OCI-LY7 (cell line): Measurements from ENCODE around the gene ADARB2. TPM values are rescaled to one million over a fixed set of nuclear protein-coding genes. Genes with fewer than 3 reads are reported as not detected.

Experiments
- BruUV-seq: library from RNA; stranded (reverse); fragments of 400-500 nt; replicated peaks from 2 replicates; lab custom pipeline; 2021; lab: Mats Ljungman, UMichigan
- CTCF ChIA-PET: fragments of 300-600 bp; sonication (Branson Sonifier 250); formaldehyde crosslinking; loops from one replicate; lab custom pipeline; 2022; ENCODE audit warnings: antibody characterized with exemption; ENCODE audit not compliant: unreplicated experiment; lab: Charles Lee
- POLR2A ChIA-PET: fragments of 300-600 bp; sonication (Branson Sonifier 250); formaldehyde crosslinking; loops from one replicate; lab custom pipeline; 2022; ENCODE audit warnings: antibody characterized with exemption; lab: Charles Lee
- DNase-seq: peaks from one replicate; pipeline ENCODE4 v3.0.0-alpha.2; 2015; ENCODE audit warnings: low spot score
- H2AFZ ChIP-seq: fragments of 200-600 bp; sonication (generic), shearing (Covaris generic); 2 replicates; pipeline ENCODE4 v1.6.1; 2014; ENCODE audit warnings: mild to moderate bottlenecking, antibody characterized with exemption, low read length, moderate library complexity
- H3K27ac ChIP-seq: fragments of 200-600 bp; sonication (generic); 2 replicates; pipeline ENCODE4 v1.5.1; 2014; ENCODE audit warnings: mixed run types, low read depth, mild to moderate bottlenecking, moderate library complexity, low read length, inconsistent platforms; ENCODE audit not compliant: poor library complexity, severe bottlenecking
- H3K36me3 ChIP-seq: fragments of 200-600 bp; sonication (generic); 2 replicates; pipeline ENCODE4 v1.6.1; 2014; ENCODE audit warnings: mild to moderate bottlenecking, antibody characterized with exemption, low read length, moderate library complexity, mixed read lengths; ENCODE audit not compliant: insufficient read depth
- H3K4me1 ChIP-seq: fragments of 200-600 bp; sonication (generic); 2 replicates; pipeline ENCODE4 v1.5.1; 2014; ENCODE audit warnings: mild to moderate bottlenecking, low read length; ENCODE audit not compliant: insufficient read depth, poor library complexity, severe bottlenecking
- H3K4me2 ChIP-seq: fragments of 200-600 bp; sonication (generic); 2 replicates; pipeline ENCODE4 v1.6.1; 2014; ENCODE audit warnings: mild to moderate bottlenecking, low read length
- H3K4me3 ChIP-seq: fragments of 200-600 bp; sonication (generic); 2 replicates; pipeline ENCODE4 v1.5.1; 2014; ENCODE audit warnings: mild to moderate bottlenecking, low read depth, low read length; ENCODE audit not compliant: poor library complexity, severe bottlenecking
- H3K79me2 ChIP-seq: fragments of 200-600 bp; sonication (generic); 2 replicates; pipeline ENCODE4 v1.6.1; 2016; ENCODE audit warnings: low read depth, mild to moderate bottlenecking, low read length, moderate library complexity, mixed read lengths; ENCODE audit not compliant: insufficient read depth
- H3K9me2 ChIP-seq: fragments of 200-600 bp; sonication (generic); 2 replicates; pipeline ENCODE4 v1.6.1; 2016; ENCODE audit warnings: mild to moderate bottlenecking, low read length, mixed read lengths; ENCODE audit not compliant: insufficient read depth
- H3K9me3 ChIP-seq: fragments of 200-600 bp; sonication (generic); 2 replicates; pipeline ENCODE4 v1.6.1; 2014; ENCODE audit warnings: mild to moderate bottlenecking, mixed run types, low read length, mixed read lengths
- H4K20me1 ChIP-seq: fragments of 200-600 bp; sonication (generic); 2 replicates; pipeline ENCODE4 v1.6.1; 2014; ENCODE audit warnings: mild to moderate bottlenecking, antibody characterized with exemption, low read length, moderate library complexity, mixed read lengths; ENCODE audit not compliant: insufficient read depth
- CTCF ChIP-seq: fragments of 200-600 bp; sonication (generic); conservative IDR thresholded peaks from 2 replicates; pipeline ENCODE4 v1.5.1; 2014; ENCODE audit warnings: mild to moderate bottlenecking, antibody characterized with exemption, low read length, moderate library complexity, mixed read lengths
- EZH2phosphoT487 ChIP-seq: fragments of 200-600 bp; sonication (generic); IDR thresholded peaks from 2 replicates; pipeline ENCODE4 v1.6.1; 2018; ENCODE audit warnings: low read depth, borderline replicate concordance, mild to moderate bottlenecking, mixed run types, antibody characterized with exemption, low read length, moderate library complexity, mixed read lengths
- intact Hi-C: fragments of 100-400 bp; cut with micrococcal nuclease; formaldehyde crosslinking; loops from one replicate; pipeline ENCODE4 v1.10.0; 2022; ENCODE audit not compliant: unreplicated experiment
- total RNA-seq, 2 experiments: library from RNA; depleted of rRNA in 1 of 2; stranded (reverse); fragments of >200 nt in 1 of 2; shearing (Covaris generic) in 1 of 2; gene quantifications; 2 replicates each; pipeline ENCODE4 v1.2.3, GENCODE V29; 2014 to 2022

Gene ADARB2
- total RNA-seq, 2 experiments from 2014 or later, result 0.03 TPM; not detected in 1

GRCh38 chr10:1257274-1257673 lies 480.1 kb downstream of the ADARB2 start:
- no peak overlapping the region for H3K27ac ChIP-seq
- no TSS peak for BruUV-seq
- H3K4me1 ChIP-seq, result no peaks in the 10 kb centered on the region
- no peak overlapping the region for H2AFZ ChIP-seq
- no peaks in the 10 kb centered on the region for H3K79me2 ChIP-seq
- H3K4me3 ChIP-seq, result no peak overlapping the region
- H3K4me2 ChIP-seq, result no peak overlapping the region
- H3K36me3 ChIP-seq, result no peaks in the 10 kb centered on the region
- H3K9me2 ChIP-seq, result no peaks in the 10 kb centered on the region
- DNase-seq, result no peak
- POLR2A ChIA-PET, result interaction anchor here (0.9 kb wide), 1 partner anchor 14 kb away, joined by 3 read pairs; no protein-coding TSS in a partner anchor
- intact Hi-C loops, result no loop called here
- CTCF ChIA-PET, result interaction anchor here (1.1 kb wide), 1 partner anchor 102 kb away, joined by 3 read pairs; no protein-coding TSS in a partner anchor
- no peaks in the 10 kb centered on the region for H3K9me3 ChIP-seq
- no peaks in the 10 kb centered on the region for H4K20me1 ChIP-seq
- no peak for TF ChIP-seq CTCF
- TF ChIP-seq EZH2phosphoT487, result no peak

GRCh38 chr10:1256432-1256725 lies 480.9 kb downstream of the ADARB2 start:
- no peak overlapping the region for H2AFZ ChIP-seq
- ChIA-PET CTCF (no interaction called here), POLR2A (interaction anchor here (0.6 to 0.9 kb wide), 2 partner anchors 15 to 18 kb away, joined by 3 read pairs; no protein-coding TSS in a partner anchor)
- no peak overlapping the region for H3K4me3 ChIP-seq
- no peaks in the 10 kb centered on the region for H3K4me1 ChIP-seq
- no peaks in the 10 kb centered on the region for H4K20me1 ChIP-seq
- no peak overlapping the region for H3K4me2 ChIP-seq
- H3K27ac ChIP-seq, result no peak overlapping the region
- H3K9me3 ChIP-seq, result no peaks in the 10 kb centered on the region
- intact Hi-C loops, result no loop called here
- H3K79me2 ChIP-seq, result no peaks in the 10 kb centered on the region
- no TSS peak for BruUV-seq
- DNase-seq, result no peak
- H3K9me2 ChIP-seq, result no peaks in the 10 kb centered on the region
- no peak for TF ChIP-seq CTCF
- TF ChIP-seq EZH2phosphoT487, result no peak
- no peaks in the 10 kb centered on the region for H3K36me3 ChIP-seq

- TF ChIP-seq EZH2phosphoT487, result no peak
- TF ChIP-seq CTCF, result no peak
- no TSS peak for BruUV-seq
- Histone ChIP-seq H3K4me3 (no peak overlapping the region), H3K36me3 (no peaks in the 10 kb centered on the region), H3K9me2 (no peaks in the 10 kb centered on the region), H3K27ac (no peak overlapping the region), H3K9me3 (no peaks in the 10 kb centered on the region), H4K20me1 (no peaks in the 10 kb centered on the region), H2AFZ (no peak overlapping the region), H3K4me2 (no peak overlapping the region), H3K4me1 (no peaks in the 10 kb centered on the region), H3K79me2 (no peaks in the 10 kb centered on the region)
- no peak for DNase-seq
- ChIA-PET POLR2A (no interaction called here), CTCF (no interaction called here)
- intact Hi-C loops, result no loop called here
These were observed 481.5 kb downstream of the ADARB2 start for GRCh38 chr10:1255600-1256431.
